GM10248 (cell line): ENCODE measurements around the gene LMO7.

Source experiments
- CTCF ChIA-PET: fragments of 300-600 bp; sonication (Branson Sonifier 250); formaldehyde crosslinking; extraction: SDS; loops from one replicate; lab custom pipeline; 2021; ENCODE audit warnings: antibody characterized with exemption; lab: Yijun Ruan, JAX
- POLR2A ChIA-PET: fragments of 350-650 bp; sonication (Branson Sonifier 250); formaldehyde crosslinking; extraction: SDS; loops from one replicate; lab custom pipeline; 2020; ENCODE audit warnings: antibody characterized with exemption; lab: Yijun Ruan, JAX
- DNase-seq: peaks from one replicate; pipeline ENCODE4 v3.0.0; 2012; ENCODE audit errors: extremely low spot score
- TF ChIP-seq, protein P1 (sequence below): IDR thresholded peaks from 2 replicates; pipeline ENCODE4 v1.5.1; 2012; ENCODE audit warnings: mild to moderate bottlenecking, low read depth; ENCODE audit errors: extremely low read depth, missing control alignments, control extremely low read depth

LMO7 gene

DNA sequence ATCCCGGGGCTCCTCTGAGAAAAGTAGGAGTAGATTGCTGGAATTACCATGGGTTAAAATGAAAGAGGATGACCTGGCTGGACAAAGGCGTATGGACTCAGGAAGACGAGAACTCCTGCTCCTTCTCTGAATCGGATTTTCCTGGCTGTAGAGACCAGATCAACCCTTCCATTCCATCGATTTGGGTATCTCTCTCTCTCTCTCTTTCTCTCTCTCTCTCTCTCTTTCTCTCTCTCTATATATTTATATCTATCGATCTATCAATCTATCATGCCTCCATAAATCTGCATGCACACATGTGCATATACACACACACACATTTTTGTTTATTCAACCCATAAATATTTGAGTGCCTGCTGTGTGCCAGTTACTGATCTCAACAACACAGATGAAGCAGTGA is 234.9 kb downstream of the LMO7 start:
- TF ChIP-seq, protein P1, sequence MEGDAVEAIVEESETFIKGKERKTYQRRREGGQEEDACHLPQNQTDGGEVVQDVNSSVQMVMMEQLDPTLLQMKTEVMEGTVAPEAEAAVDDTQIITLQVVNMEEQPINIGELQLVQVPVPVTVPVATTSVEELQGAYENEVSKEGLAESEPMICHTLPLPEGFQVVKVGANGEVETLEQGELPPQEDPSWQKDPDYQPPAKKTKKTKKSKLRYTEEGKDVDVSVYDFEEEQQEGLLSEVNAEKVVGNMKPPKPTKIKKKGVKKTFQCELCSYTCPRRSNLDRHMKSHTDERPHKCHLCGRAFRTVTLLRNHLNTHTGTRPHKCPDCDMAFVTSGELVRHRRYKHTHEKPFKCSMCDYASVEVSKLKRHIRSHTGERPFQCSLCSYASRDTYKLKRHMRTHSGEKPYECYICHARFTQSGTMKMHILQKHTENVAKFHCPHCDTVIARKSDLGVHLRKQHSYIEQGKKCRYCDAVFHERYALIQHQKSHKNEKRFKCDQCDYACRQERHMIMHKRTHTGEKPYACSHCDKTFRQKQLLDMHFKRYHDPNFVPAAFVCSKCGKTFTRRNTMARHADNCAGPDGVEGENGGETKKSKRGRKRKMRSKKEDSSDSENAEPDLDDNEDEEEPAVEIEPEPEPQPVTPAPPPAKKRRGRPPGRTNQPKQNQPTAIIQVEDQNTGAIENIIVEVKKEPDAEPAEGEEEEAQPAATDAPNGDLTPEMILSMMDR: no peak
- ChIA-PET CTCF (interaction anchor here (0.7 to 4.6 kb wide), 22 partner anchors 10 to 1032 kb away, joined by 3 to 50 read pairs (median 8); no protein-coding TSS in a partner anchor), POLR2A (no interaction called here)
- no peak for DNase-seq

DNA sequence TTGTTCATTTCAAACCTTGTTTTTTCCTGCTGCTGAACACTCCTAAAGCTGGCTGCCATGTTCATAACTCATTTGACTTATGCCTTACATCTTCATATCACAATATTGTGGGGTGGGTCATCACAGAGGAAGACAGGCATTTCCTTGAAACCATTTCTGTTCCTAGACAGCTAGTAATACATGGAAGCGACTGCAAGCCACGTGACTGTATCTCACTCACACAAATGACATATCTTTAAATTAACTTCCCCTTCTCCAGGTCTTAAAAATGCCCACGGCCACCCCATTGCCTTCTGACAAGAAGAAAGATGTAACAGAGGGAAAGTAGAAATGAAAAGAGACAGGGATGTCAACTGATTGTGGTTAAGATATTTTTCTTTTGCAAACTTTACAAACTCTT is 236.8 kb downstream of the LMO7 start:
- TF ChIP-seq, protein P1: no peak
- CTCF ChIA-PET: interaction anchor here (1.0 to 6.5 kb wide), 7 partner anchors 11 to 1107 kb away, joined by 3 to 57 read pairs (median 12); no protein-coding TSS in a partner anchor
- no peak for DNase-seq
- POLR2A ChIA-PET: no interaction called here

DNA sequence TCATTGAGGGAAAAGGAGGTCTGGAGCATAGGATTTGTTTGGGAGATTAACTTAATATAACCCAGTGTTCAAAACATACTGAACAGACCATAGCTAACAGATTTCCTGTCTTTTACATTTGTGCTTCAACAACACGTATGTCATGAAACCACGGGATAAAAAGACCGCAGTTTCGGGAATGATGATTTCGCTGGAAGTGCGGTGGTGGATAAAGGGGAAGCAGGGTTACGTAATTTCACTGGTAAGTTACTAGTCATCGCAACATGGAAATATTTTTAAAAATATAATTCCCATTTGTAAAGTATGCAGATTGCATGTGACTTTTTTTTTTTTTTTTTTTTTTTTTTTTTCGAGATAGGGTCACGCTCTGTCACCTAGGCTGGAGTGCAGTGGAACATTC is 237.4 kb downstream of the LMO7 start:
- TF ChIP-seq, protein P1: no peak
- ChIA-PET POLR2A (no interaction called here), CTCF (interaction anchor here (1.0 to 6.5 kb wide), 8 partner anchors 12 to 1106 kb away, joined by 3 to 57 read pairs (median 10); no protein-coding TSS in a partner anchor)
- DNase-seq: no peak

DNA sequence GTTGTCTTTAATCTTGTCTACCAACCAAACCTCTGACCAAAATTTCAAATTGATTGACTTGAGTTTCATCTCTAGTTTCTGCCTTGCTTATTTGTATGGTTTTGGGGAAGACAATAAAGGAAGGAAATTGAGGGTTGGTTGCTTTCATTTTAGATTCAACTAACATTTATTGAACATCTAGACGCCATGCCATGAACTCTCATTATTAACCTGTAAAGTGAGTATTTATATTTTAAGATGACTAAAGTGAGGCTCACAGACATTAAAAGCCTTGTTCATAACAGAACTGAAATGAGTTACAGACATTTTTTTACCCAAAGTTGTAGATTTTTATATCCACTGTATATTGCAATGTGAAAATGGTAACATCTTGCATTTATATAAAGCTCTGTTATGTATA is 239.3 kb downstream of the LMO7 start:
- ChIA-PET POLR2A (no interaction called here), CTCF (interaction anchor here (0.6 to 6.5 kb wide), 26 partner anchors 8 to 1105 kb away, joined by 3 to 57 read pairs (median 6); no protein-coding TSS in a partner anchor)
- TF ChIP-seq, protein P1: no peak
- no peak for DNase-seq

DNA sequence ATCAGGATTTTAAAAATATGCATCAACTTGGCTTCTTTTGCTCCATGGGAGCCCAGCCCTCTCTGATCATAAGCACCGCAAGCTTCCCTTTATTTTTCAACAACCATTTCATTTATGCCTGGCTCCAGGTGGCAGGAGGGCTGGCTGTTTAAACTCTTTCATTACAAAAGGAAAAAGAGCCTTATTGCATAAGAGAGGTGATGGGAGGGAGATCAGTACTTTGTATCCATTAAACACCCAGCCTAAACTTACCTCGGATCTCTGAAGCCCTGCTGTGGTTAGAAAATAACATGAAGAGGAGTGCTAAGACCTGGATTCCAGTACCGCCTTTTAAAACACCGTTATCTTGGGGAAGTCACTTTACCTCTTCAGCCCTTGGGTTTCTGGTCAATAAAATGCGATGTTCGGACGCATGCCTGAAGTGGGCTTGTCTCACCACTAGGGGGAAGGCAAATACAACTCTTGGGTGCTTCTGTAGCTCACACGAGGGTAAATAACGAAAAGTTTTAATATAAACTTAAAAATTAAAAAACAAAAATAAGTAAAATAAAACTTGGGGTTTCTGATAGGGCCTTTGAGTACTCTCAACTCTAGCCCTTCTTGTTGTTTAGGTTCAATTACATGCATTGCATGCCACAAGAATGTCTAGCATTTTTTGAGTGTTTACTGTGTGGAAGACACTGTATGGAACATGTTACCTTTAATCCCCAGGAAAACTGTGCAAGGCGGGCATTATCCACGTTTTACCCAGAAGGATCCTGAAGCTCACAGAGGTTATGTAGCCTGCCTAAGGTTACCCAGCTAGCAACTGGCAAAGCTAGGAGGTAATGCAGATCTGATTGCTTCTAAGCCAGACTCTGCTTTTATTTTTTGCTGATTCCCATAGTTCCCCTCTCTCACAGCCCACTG is 240.3 kb downstream of the LMO7 start:
- peak; percentile 42 for DNase-seq
- TF ChIP-seq, protein P1: peak; percentile 88
- ChIA-PET POLR2A (no interaction called here), CTCF (interaction anchor here (0.6 to 6.5 kb wide), 52 partner anchors 8 to 1689 kb away, joined by 3 to 57 read pairs (median 3); no protein-coding TSS in a partner anchor)

DNA sequence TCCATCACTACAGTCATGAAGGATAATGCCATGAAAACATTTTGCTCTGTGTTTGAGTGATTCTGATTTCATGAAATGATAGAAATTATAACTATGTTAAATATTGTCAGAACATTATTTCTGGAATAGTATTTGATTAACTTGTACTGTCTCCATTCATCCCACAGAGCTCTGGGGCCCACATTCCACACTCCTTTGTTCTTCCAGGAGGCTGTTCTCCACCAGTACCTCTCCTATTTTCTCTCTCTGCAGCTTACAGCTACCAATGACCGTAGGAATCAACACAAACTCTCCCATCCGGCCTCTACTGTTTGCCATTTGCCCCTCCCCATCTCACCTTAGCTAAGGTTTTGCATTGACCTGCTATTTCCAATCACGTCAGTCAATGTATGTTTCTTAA is 240.9 kb downstream of the LMO7 start:
- DNase-seq: no peak
- ChIA-PET POLR2A (no interaction called here), CTCF (interaction anchor here (0.6 to 6.5 kb wide), 46 partner anchors 9 to 1688 kb away, joined by 3 to 57 read pairs (median 4); no protein-coding TSS in a partner anchor)
- TF ChIP-seq, protein P1: no peak
